ENCODE results near the gene GDNF. TPM values are rescaled to one million over a fixed set of nuclear protein-coding genes. Genes with fewer than 3 reads are reported as not detected.

The GDNF gene
- total RNA-seq, 2 experiments from 2014 or later: not detected

DNA sequence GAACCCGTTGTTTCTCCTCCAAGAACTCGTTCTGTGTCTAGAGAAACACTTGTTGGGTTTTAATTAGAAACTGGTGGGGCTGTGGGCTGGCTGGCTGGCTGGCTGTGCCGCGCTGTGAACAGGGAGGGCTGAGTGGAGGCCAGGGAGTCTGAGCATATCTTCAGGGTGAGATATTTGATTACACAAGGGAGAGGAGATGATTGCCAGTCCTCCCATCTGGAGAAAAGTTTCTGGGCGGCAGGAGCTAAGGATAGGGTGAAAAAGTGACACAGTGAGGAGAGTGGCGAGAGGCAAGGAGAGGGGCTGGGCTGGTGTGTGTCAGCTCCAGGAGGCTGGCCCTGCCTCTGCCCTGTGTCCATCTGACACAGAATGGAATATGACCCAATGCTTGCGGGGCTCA lies 63.0 kb downstream of the GDNF start:
- Mint-ChIP-seq H3K9me3 (ENCODE audit: low read depth) (peaks cover 9% of the 10 kb centered on the region), H3K27ac (no peak overlapping the region), H3K27me3 (no peaks in the 10 kb centered on the region), H3K4me3 (no peak overlapping the region), H3K4me1 (no peaks in the 10 kb centered on the region), H3K36me3 (no peaks in the 10 kb centered on the region)
- CTCF ChIA-PET: no interaction called here
- ATAC-seq (no peak), DNase-seq (no peak)

DNA sequence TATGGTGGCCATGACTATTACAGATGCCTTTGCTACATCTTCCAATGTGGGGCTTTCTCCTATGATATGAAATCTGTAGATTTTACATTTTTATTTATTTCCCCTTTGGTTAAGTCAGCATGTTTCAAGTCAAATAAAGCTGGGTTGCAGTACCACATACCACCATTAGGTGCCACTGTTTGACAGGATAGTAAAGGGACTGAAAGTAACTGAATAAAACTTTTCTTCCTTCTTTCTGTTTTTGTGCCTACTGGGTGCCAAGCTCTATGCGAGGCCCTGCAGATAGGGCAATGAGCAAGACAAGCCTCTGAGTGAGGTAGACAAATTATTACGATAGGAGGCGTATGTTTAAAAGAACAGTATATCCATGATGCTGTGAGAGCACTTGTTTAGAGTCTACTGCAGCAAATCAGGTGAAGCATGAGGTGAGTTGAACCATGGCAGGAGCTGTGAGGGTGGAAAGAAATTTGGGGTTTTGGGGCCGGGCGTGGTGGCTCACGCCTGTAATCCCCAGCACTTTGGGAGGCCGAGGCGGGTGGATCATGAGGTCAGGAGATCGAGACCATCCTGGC lies 64.8 kb downstream of the GDNF start:
- ATAC-seq (no peak), DNase-seq (no peak)
- Mint-ChIP-seq H3K27me3 (no peaks in the 10 kb centered on the region), H3K4me1 (no peaks in the 10 kb centered on the region), H3K9me3 (ENCODE audit: low read depth) (peaks cover 9% of the 10 kb centered on the region), H3K36me3 (no peaks in the 10 kb centered on the region), H3K27ac (no peak overlapping the region), H3K4me3 (no peak overlapping the region)
- CTCF ChIA-PET: interaction anchor here (0.7 to 1.5 kb wide), 6 partner anchors 12 to 539 kb away, joined by 3 to 5 read pairs (median 3); no protein-coding TSS in a partner anchor

DNA sequence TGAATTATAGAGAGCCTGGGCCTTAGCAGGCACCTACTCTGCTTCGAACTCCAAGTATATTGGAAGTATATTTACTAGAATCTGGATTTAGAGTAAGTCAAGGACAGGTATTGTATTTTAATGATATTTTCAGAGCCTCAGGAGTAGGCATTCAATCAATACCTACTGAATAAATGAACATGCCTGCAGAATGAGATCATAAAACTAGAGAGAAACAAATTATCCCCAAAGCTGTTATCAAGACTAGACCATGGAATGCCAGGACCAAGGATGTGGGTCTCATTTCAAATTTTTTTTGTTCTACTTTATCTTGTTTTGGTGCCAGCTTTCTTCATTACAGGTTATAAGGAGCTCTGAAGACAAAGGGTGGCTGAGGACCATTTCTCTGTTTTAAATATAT lies 66.0 kb downstream of the GDNF start:
- peaks cover 9% of the 10 kb centered on the region for H3K9me3 Mint-ChIP-seq (ENCODE audit: low read depth)
- no peaks in the 10 kb centered on the region for H3K36me3 Mint-ChIP-seq
- no peaks in the 10 kb centered on the region for H3K4me1 Mint-ChIP-seq
- no peaks in the 10 kb centered on the region for H3K27me3 Mint-ChIP-seq
- CTCF ChIA-PET: interaction anchor here (1.0 to 1.5 kb wide), 2 partner anchors 11 to 26 kb away, joined by 3 to 5 read pairs; no protein-coding TSS in a partner anchor
- H3K4me3 Mint-ChIP-seq: no peak overlapping the region
- H3K27ac Mint-ChIP-seq: no peak overlapping the region
- ATAC-seq (no peak), DNase-seq (no peak)

DNA sequence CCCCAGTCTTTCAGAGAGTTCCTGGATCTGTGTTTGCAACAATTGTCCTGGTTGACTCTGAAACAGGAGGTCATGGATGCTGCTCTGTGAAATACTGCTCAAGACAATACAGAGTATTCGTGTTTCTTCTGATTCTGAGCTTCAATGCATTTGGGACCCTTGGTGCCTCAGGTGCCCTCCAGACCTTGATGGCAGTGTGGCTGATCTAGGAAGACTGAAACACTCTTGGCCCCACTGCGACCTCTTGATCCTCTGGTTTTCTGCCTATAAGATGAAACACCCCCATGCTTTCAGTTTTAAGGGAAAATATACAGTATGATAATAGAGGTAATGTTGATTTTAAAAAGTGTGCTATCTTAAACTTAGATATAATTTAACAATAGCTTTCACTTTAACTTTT lies 67.6 kb downstream of the GDNF start:
- H3K4me1 Mint-ChIP-seq: no peaks in the 10 kb centered on the region

DNA sequence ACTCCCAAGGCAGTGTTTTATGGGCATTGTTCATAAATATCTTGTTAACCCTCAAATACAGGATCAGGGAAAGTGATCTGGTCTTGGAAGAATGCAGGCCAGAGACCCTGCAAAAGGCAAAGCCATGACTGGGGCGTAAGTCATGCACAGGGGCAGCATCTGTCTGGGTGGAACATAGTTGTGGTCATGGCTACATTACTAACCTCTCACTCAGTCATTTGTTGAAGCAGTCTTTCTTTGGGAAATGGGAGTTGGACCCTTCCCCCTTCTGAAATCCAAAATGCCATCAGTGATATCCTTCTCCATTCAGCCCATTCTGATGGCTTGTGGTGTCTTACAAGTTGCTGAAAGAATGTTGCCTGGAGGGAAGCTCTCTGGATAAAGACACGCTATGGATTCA lies 68.1 kb downstream of the GDNF start:
- DNase-seq: no peak
- no peak overlapping the region for H3K4me3 Mint-ChIP-seq
- no peak for ATAC-seq
- CTCF ChIA-PET: no interaction called here
- H3K27ac Mint-ChIP-seq: no peak overlapping the region
- no peaks in the 10 kb centered on the region for H3K36me3 Mint-ChIP-seq
- H3K4me1 Mint-ChIP-seq: no peaks in the 10 kb centered on the region
- no peaks in the 10 kb centered on the region for H3K27me3 Mint-ChIP-seq
- peaks cover 9% of the 10 kb centered on the region for H3K9me3 Mint-ChIP-seq (ENCODE audit: low read depth)

More for the DNA sequence above, 67.6 kb downstream of the GDNF start:
- Mint-ChIP-seq H3K4me3 (no peak overlapping the region), H3K27ac (no peak overlapping the region), H3K27me3 (no peaks in the 10 kb centered on the region), H3K9me3 (ENCODE audit: low read depth) (peaks cover 9% of the 10 kb centered on the region), H3K36me3 (no peaks in the 10 kb centered on the region)
- ATAC-seq (no peak), DNase-seq (no peak)
- CTCF ChIA-PET: no interaction called here

DNA sequence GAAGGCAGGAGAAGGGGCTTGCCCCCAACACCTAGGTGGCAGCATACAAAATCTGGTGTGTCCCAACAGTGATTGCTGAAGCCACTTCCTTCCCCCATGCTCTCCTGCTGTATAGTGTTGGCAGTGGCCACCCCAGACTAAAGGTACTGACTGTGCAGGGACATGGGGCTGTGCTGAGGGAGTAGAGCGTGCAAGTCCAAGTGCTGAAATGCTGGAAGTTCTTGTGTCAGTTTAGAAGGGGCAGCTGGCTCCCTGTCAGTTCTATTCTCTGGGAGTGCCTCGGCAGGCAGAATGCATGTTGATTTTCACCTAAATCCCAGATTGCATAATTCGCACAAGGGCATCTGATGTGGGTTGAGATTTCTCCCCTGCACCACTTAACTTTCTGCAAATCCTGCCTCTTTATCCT lies 68.6 kb downstream of the GDNF start:
- H3K27me3 Mint-ChIP-seq: no peaks in the 10 kb centered on the region
- DNase-seq: no peak
- no peak for ATAC-seq

DNA sequence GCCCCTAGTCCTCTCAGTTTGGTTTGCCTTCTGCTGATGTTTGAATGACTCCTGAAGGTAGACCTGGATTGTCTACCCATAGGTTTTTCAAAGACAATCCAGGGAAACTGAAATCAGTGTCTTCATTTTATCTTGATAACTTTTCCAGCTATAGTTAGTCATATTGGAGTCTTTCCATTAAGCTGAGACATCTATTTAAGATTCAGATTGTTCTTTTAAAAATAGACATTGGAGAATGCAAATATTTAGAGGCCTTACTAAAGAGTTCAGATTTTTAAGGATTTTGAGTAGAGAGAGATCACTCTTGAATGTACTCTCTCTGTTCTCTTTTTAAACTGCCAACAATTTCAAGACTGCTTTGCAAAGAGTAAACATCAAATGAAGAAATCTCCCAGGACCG lies 69.1 kb downstream of the GDNF start:
- DNase-seq (no peak), ATAC-seq (no peak)
- H3K4me3 Mint-ChIP-seq: no peak overlapping the region
- H3K27me3 Mint-ChIP-seq: no peaks in the 10 kb centered on the region
- CTCF ChIA-PET: no interaction called here
- no peaks in the 10 kb centered on the region for H3K4me1 Mint-ChIP-seq
- H3K27ac Mint-ChIP-seq: no peak overlapping the region
- H3K9me3 Mint-ChIP-seq (ENCODE audit: low read depth): peaks cover 9% of the 10 kb centered on the region
- H3K36me3 Mint-ChIP-seq: no peaks in the 10 kb centered on the region

More for the DNA sequence above, 68.6 kb downstream of the GDNF start:
- CTCF ChIA-PET: no interaction called here
- H3K27ac Mint-ChIP-seq: no peak overlapping the region
- no peak overlapping the region for H3K4me3 Mint-ChIP-seq
- peaks cover 9% of the 10 kb centered on the region for H3K9me3 Mint-ChIP-seq (ENCODE audit: low read depth)
- H3K36me3 Mint-ChIP-seq: no peaks in the 10 kb centered on the region
- H3K4me1 Mint-ChIP-seq: no peaks in the 10 kb centered on the region

DNA sequence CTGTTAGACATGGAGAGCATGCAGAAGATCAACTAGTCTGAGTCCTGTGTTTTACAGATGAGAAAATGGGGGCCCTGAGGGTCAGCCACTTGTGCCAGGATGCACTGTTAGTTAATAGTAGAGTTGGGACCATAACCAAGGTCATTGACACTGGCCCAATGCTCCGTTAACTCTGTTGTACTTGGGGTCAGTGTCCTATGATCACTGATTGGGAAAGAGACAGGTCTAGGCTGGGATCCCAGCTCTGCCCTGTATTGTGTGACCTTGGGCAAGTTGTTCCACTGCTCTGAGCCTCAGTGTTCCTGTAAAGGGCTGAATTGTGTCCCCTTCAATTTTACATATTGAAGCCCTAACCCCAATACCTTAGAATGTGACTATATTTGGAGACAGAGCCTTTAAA lies 70.0 kb downstream of the GDNF start:
- Mint-ChIP-seq H3K27me3 (no peaks in the 10 kb centered on the region), H3K4me3 (no peak overlapping the region), H3K4me1 (no peaks in the 10 kb centered on the region), H3K36me3 (no peaks in the 10 kb centered on the region), H3K9me3 (ENCODE audit: low read depth) (peaks cover 3% of the 10 kb centered on the region), H3K27ac (no peak overlapping the region)
- no peak for DNase-seq
- CTCF ChIA-PET: interaction anchor here (1.2 kb wide), 1 partner anchor 425 kb away, joined by 3 read pairs; no protein-coding TSS in a partner anchor
- no peak for ATAC-seq

DNA sequence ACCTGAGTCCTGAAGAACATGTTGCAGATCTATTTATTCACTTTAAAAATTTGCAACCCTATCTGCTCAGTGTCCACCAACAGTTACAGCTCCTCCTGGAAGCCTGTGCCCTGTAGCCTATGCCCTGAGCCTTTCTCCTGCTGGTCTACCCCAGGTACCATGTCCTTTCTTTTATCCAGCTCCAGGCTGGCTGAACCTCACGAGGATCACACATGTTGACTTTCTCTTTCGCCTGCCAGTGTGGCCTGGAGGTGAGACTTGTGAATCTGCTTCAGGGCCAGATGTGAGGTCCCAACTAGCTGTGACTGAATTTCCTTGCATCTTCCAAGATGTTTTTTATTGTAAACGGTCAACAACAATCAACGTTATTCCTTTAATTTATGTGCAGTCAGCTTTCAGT lies 70.7 kb downstream of the GDNF start:
- CTCF ChIA-PET: interaction anchor here (1.2 kb wide), 1 partner anchor 426 kb away, joined by 3 read pairs; no protein-coding TSS in a partner anchor
- Mint-ChIP-seq H3K4me3 (no peak overlapping the region), H3K4me1 (no peaks in the 10 kb centered on the region), H3K27me3 (no peaks in the 10 kb centered on the region), H3K9me3 (ENCODE audit: low read depth) (peaks cover 3% of the 10 kb centered on the region), H3K27ac (no peak overlapping the region), H3K36me3 (no peaks in the 10 kb centered on the region)
- no peak for DNase-seq
- ATAC-seq: no peak

DNA sequence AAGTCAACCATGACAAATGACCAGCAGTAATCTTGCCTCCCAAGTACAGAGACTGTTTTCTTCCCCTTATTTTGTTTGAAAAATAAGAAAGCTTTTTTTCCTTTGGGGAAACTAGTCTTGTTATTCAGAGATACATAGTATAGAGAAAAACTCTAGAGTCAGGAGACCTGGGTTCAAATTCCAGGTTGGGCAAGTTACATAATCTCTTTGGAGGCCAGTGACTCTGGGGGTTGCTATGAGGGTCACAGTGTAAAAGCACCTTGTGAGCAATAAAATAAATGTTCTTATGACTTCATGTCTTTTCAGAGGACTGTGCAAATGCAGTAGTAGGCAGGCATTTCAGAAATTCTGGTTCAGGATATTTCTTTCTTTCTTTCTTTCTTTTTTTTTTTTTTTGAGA lies 71.5 kb downstream of the GDNF start:
- no peaks in the 10 kb centered on the region for H3K27me3 Mint-ChIP-seq
- H3K27ac Mint-ChIP-seq: no peak overlapping the region
- no peak for ATAC-seq
- H3K4me1 Mint-ChIP-seq: no peaks in the 10 kb centered on the region
- H3K36me3 Mint-ChIP-seq: no peaks in the 10 kb centered on the region
- H3K9me3 Mint-ChIP-seq (ENCODE audit: low read depth): no peaks in the 10 kb centered on the region
- DNase-seq: no peak
- no peak overlapping the region for H3K4me3 Mint-ChIP-seq
- CTCF ChIA-PET: no interaction called here

DNA sequence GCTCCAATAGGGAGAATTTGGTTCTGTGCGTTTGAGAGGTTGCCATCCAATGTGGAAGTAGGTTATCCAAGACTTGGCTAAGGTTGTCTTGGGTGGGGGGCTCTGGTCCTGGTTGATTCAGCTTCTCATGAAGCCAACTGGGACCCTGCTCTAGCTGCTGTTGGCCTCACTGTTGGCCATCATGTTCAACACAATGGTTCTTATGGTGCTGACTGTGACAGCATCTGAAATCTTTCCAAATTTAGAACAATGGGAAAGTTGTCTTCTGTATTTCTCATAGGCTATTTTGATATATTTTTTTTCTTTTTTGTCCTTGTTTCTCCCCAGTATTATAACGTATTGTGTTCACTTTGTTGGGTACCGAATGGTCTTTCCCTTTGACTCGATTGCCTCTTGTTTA lies 71.9 kb downstream of the GDNF start:
- Mint-ChIP-seq H3K9me3 (ENCODE audit: low read depth) (no peaks in the 10 kb centered on the region), H3K27ac (no peak overlapping the region), H3K27me3 (no peaks in the 10 kb centered on the region), H3K4me3 (no peak overlapping the region), H3K4me1 (no peaks in the 10 kb centered on the region), H3K36me3 (no peaks in the 10 kb centered on the region)
- CTCF ChIA-PET: no interaction called here
- ATAC-seq (no peak), DNase-seq (no peak)

DNA sequence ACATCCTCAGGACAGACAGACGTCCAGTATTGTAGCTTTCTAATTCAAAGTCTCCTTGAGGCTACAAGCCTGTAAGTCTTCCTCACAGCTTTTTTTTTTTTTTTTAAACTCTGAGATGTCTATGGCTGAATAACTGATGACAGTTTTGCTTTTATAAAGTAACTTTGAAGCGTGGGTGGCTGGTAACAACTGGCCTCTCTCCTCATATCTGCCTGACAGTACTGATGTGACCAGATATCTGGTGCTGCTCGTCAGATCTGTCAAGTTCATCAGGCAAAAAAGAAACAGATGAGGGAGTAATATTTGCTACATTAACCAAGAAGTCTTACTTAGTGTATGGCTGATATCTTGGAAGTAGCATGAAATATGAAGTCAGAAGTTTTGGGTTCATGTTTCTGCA lies 72.6 kb downstream of the GDNF start:
- Mint-ChIP-seq H3K27me3 (no peaks in the 10 kb centered on the region), H3K36me3 (no peaks in the 10 kb centered on the region), H3K27ac (no peak overlapping the region), H3K4me1 (peaks cover 1% of the 10 kb centered on the region), H3K4me3 (no peak overlapping the region), H3K9me3 (ENCODE audit: low read depth) (no peaks in the 10 kb centered on the region)
- DNase-seq (no peak), ATAC-seq (no peak)
- CTCF ChIA-PET: interaction anchor here (0.7 kb wide), 1 partner anchor 354 kb away, joined by 4 read pairs; no protein-coding TSS in a partner anchor

Measured in activated CD8-positive, alpha-beta memory T cell treated with anti-CD3 and anti-CD28 coated beads, Interleukin-2, amount 10 ng/mL, durations not matched to agents 7 days and 5 days (primary cell).